GM12873 (cell line): Measurements from ENCODE around the gene LAMA5.

Experiments used
- CTCF ChIP-seq: IDR thresholded peaks from 2 replicates; pipeline ENCODE4 v1.5.1; 2012; ENCODE audit warnings: low read depth, mild to moderate bottlenecking, moderate library complexity, low read length, control low read depth; ENCODE audit not compliant: insufficient read depth; ENCODE audit errors: missing control alignments

Gene LAMA5

GRCh38 chr20:62346398-62347150 is 20.5 kb downstream of the LAMA5 start:
- TF ChIP-seq CTCF = no peak

GRCh38 chr20:62345681-62346370 is 21.3 kb downstream of the LAMA5 start:
- no peak for TF ChIP-seq CTCF

GRCh38 chr20:62344782-62345181 is 22.3 kb downstream of the LAMA5 start:
- no peak for TF ChIP-seq CTCF

DNA sequence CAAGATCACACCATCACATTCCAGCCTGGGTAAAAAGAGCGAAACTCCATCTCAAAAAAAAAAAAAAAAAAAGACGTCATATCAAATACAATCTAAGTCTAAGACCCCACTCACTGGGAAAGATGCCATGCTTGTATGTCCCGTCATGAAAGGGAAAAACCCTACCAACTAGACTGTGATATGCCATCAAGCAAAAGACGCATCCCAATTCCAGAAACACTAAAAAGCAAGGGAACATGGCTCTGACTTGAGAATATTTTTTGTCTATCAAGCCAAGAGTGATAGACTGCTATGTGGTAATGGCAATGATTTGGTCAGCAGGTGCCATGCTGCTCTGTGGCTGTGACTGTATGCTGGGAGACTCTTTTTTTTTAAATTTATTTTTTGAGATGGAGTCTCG is 23.0 kb downstream of the LAMA5 start:
- TF ChIP-seq CTCF = no peak

DNA sequence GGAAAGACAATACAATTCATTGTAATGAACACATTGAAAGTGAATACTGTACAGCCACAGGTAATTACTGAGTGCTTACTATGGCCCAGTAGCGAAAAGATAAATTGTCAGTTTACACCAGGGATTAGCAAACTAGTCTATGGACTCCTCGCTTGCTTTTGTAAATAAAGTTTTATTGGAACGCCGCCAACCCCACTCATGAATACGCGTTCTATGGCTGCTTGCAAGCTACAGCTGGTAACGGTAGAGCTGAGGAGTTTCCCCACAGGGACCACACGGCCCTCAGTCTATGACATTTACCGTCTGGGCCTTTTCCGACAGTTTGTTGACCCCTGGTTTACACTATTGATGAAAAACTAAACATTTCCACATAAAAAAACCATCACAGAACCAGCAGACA is 24.2 kb downstream of the LAMA5 start:
- TF ChIP-seq CTCF = no peak

DNA sequence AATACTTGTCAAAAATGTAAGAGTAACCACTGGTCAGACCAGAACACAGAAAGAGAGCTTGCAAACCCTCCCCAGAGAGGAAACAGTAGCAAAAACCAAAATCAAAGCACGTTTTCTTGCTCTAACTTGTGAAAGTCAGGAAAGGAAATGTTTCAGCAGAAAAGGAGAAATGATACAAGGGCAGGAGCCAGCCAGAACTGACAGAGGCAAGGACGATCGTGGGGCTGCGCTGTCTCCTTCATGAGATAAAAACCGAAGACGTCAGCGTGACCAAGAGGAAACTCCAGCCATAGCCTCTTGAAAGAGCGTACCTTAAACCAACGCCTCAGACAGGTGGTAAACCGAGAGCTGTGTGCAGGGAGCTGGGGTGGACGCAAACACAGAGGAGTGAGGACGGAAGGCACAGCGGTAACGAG is 27.5 kb downstream of the LAMA5 start:
- no peak for TF ChIP-seq CTCF

GRCh38 chr20:62338294-62338620 is 28.9 kb downstream of the LAMA5 start:
- TF ChIP-seq CTCF = no peak
